K562 (cell line): ENCODE results near the gene NFATC2. TPM values are rescaled to one million over a fixed set of nuclear protein-coding genes. Genes with fewer than 3 reads are reported as not detected.

Source experiments
- ATAC-seq: fragments of 200-7000 bp; cut with Tn5 transposase; 3 replicates; pipeline ENCODE4 v1.9.1; 2020; ENCODE audit warnings: moderate library complexity
- BruUV-seq: library from RNA; stranded (reverse); fragments of 400-500 nt; replicated peaks from 2 replicates; lab custom pipeline; 2021; lab: Mats Ljungman, UMichigan
- CTCF ChIA-PET: fragments of 300-600 bp; formaldehyde crosslinking; extraction: SDS; loops from one replicate; lab custom pipeline; 2021; ENCODE audit warnings: low intra/inter-chr PET ratio; lab: Yijun Ruan, JAX
- POLR2A ChIA-PET: fragments of 300-600, 350-650 bp; sonication (Branson Sonifier 250); formaldehyde crosslinking; extraction: SDS; loops from one replicate; lab custom pipeline; 2021; ENCODE audit warnings: antibody characterized with exemption, inconsistent platforms; lab: Yijun Ruan, JAX
- DNase-seq, 4 experiments: peaks; one replicate each; pipeline versions ENCODE4 v3.0.0 to v3.0.0-alpha.2; 2011 to 2018; ENCODE audit warnings: low spot score in 3 of 4, mixed read lengths in 3 of 4; ENCODE audit errors: extremely low read depth in 1 of 4
- FAIRE-seq: peaks from 2 replicates; lab custom pipeline; 2011; peaks lifted over from hg19 to GRCh38; lab: Jason Lieb, UNC
- H2AFZ ChIP-seq: 2 replicates; pipeline ENCODE4 v1.6.0; 2011; ENCODE audit warnings: low read depth, low read length, control low read depth, inconsistent platforms
- H3K27ac ChIP-seq: fragments of 200-600 bp; 3 replicates; pipeline ENCODE4 v1.8.0; 2011; ENCODE audit warnings: low read depth, mild to moderate bottlenecking, control low read depth, inconsistent platforms, low read length, moderate library complexity, mixed read lengths; ENCODE audit errors: extremely low read depth
- H3K27me3 ChIP-seq, 2 experiments: fragments of 300-600 bp in 1 of 2; 2 replicates in 1 of 2; 3 replicates in 1 of 2; pipeline versions ENCODE4 v1.6.0 to v1.8.0; 2011; ENCODE audit warnings: inconsistent platforms in 2 of 2, low read length in 2 of 2, mild to moderate bottlenecking in 1 of 2, mixed read lengths in 1 of 2, moderate library complexity in 1 of 2; ENCODE audit not compliant: control insufficient read depth in 2 of 2, insufficient read depth in 2 of 2
- H3K36me3 ChIP-seq: fragments of 300-600 bp; 3 replicates; pipeline ENCODE4 v1.8.0; 2011; ENCODE audit warnings: mild to moderate bottlenecking, low read length, inconsistent platforms; ENCODE audit not compliant: control insufficient read depth, insufficient read depth
- H3K4me1 ChIP-seq, 2 experiments: fragments of 200-600 bp in 1 of 2; replicated peaks in 1 of 2; 2 replicates in 1 of 2; 3 replicates in 1 of 2; pipeline versions ENCODE4 v1.5.1 to v1.8.0; 2011; ENCODE audit warnings: inconsistent platforms in 2 of 2, low read length in 2 of 2, mild to moderate bottlenecking in 1 of 2, mixed read lengths in 1 of 2, moderate library complexity in 1 of 2; ENCODE audit not compliant: control insufficient read depth in 2 of 2, insufficient read depth in 2 of 2
- H3K4me2 ChIP-seq: 2 replicates; pipeline ENCODE4 v1.6.1; 2011; ENCODE audit warnings: low read length, control low read depth, inconsistent platforms, mixed read lengths; ENCODE audit not compliant: insufficient read depth
- H3K4me3 ChIP-seq: fragments of 200-600 bp; sonication (generic), shearing (Covaris generic); 2 replicates; pipeline ENCODE4 v1.5.1; 2016; ENCODE audit warnings: control low read depth, inconsistent platforms
- H3K79me2 ChIP-seq: fragments of 200-600 bp; 3 replicates; pipeline ENCODE4 v1.8.0; 2011; ENCODE audit warnings: low read length, inconsistent platforms; ENCODE audit not compliant: control insufficient read depth, insufficient read depth
- H3K9ac ChIP-seq, 2 experiments: 2 replicates each; pipeline versions ENCODE4 v1.6.0 to v1.6.1; 2011; ENCODE audit warnings: low read depth in 2 of 2, low read length in 2 of 2, control low read depth in 1 of 2, inconsistent platforms in 1 of 2, mild to moderate bottlenecking in 1 of 2, mixed read lengths in 1 of 2; ENCODE audit not compliant: insufficient read depth in 1 of 2
- H3K9me1 ChIP-seq: one replicate; pipeline ENCODE4 v1.6.0; 2011; ENCODE audit warnings: inconsistent platforms, mild to moderate bottlenecking, low read length, moderate library complexity; ENCODE audit not compliant: control insufficient read depth, insufficient read depth
- H3K9me3 ChIP-seq: replicated peaks from 2 replicates; pipeline ENCODE4 v1.5.1; 2011; ENCODE audit warnings: low read depth, low read length, inconsistent platforms; ENCODE audit not compliant: control insufficient read depth, insufficient read depth
- H4K20me1 ChIP-seq: replicated peaks from 2 replicates; pipeline ENCODE4 v1.6.1; 2011; ENCODE audit warnings: low read length, inconsistent platforms, mixed read lengths; ENCODE audit not compliant: control insufficient read depth, insufficient read depth
- BRCA1 ChIP-seq, 2 experiments: fragments of 450-650 bp in 1 of 2; sonication (generic) in 1 of 2; formaldehyde crosslinking in 1 of 2; IDR thresholded peaks; 2 replicates each; pipeline versions ENCODE4 v1.5.0 to v1.6.1; 2017 to 2020; ENCODE audit warnings: mild to moderate bottlenecking in 1 of 2, missing genetic modification reagents in 1 of 2
- WGBS: fragments of 100-300 bp; shearing (Covaris generic); methylation state at CpG from one replicate; pipeline ENCODE4 v1.1.6; 2016; ENCODE audit warnings: low coverage, mixed read lengths; ENCODE audit not compliant: insufficient coverage; ENCODE audit errors: missing lambda C conversion rate; 5-methylcytosine and 5-hydroxymethylcytosine counted together
- in situ Hi-C: fragments of 300-500 bp; cut with MboI; formaldehyde crosslinking; loops from 4 replicates; pipeline ENCODE4 v1.15.0; 2018; ENCODE audit warnings: inconsistent platforms, mixed read lengths
- intact Hi-C: fragments of 100-400 bp; cut with micrococcal nuclease; formaldehyde crosslinking; loops from 2 replicates; pipeline ENCODE4 v1.14.2; 2022
- polyA plus RNA-seq, 8 experiments: library from polyadenylated mRNA; depleted of rRNA in 4 of 8; stranded (reverse) in 5 of 8; unstranded in 3 of 8; fragments of >200 nt; fragmentation: Nextera tagmentation in 2 of 8; fragmentation: Illumina TruSeq in 1 of 8; extraction: Ambion mirVana in 2 of 8; extraction: Trizol in 1 of 8; gene quantifications; 2 replicates each; pipeline versions ENCODE4 v1.2.1 to v1.2.3, GENCODE V29; 2011 to 2014; ENCODE audit warnings: inconsistent platforms in 1 of 8, missing spikeins in 1 of 8
- total RNA-seq, 7 experiments: library from RNA; depleted of rRNA in 6 of 7; stranded (reverse); fragments of >200 nt in 6 of 7; fragmentation: Illumina TruSeq in 2 of 7; extraction: Trizol in 2 of 7; gene quantifications; 2 replicates each; pipeline versions ENCODE4 v1.2.1 to v1.2.3, GENCODE V29; 2011 to 2021; ENCODE audit warnings: low replicate concordance in 1 of 7
- TF ChIP-seq, protein P1 (sequence below): sonication (generic); formaldehyde crosslinking; IDR thresholded peaks from 2 replicates; pipeline ENCODE4 v1.8.1; 2023; ENCODE audit warnings: mild to moderate bottlenecking, missing genetic modification reagents

NFATC2 gene
- total and polyA plus RNA-seq, 9 of the 15 experiments (the other 6 are each of a cell fraction or from before 2014, with no cell fraction given) = 1.9 to 11.2 (median 3.0) TPM

DNA sequence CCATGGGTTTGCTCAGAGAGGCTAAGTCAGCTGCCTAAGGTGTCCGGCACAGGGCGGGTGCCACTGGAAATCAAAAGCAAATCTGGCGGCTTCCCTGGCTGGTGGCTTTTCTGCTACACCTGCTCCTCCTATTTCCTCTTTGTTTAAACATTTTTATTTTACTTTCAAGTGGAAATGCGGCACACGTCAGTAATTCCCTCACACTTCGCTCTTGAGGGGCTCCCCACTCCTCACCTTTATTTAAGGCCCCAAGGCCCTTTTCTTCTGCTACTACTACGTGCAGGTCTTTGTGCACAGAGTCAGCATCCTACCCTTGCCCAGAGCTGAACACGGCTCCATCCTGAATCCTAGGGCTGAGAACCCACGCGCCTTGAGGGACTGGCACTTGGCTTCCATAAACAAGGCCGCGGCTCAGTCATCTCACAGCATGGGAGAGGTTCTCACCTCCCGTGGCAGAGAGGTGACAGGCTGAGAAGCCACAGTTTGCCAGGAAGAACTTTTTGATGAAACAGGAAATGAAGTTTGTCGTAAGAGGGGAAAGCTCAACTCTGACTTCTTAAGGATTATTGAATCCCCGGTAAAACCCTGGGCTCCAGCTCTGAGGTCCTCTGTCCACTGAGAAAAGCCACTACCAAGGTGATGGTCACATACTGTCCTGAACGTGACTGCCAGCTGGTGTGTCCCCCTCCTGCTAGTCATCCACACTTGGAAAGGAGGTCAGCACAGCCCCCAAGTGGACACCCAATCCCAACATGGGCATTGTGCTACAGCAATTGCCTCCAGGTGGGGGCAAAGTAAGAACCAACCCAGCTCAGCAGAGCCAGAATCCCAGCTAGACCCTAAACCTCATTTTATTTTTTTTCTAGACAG lies 48.0 kb downstream of the NFATC2 start:
- intact Hi-C loops (no loop called here), in situ Hi-C loops (no loop called here)
- Histone ChIP-seq H4K20me1 (no peaks in the 10 kb centered on the region), H3K79me2 (peaks cover 31% of the 10 kb centered on the region), H3K9me3 (no peaks in the 10 kb centered on the region), H3K9ac (peak overlapping the region in 1 of 2 experiments; percentile 14; a peak in 1 of 4 replicates), H2AFZ (no peak overlapping the region), H3K27ac (no peak overlapping the region), H3K4me1 (peaks cover 36 to 40% of the 10 kb centered on the region in 2 experiments), H3K4me2 (no peak overlapping the region), H3K4me3 (no peak overlapping the region), H3K9me1 (peaks cover 5% of the 10 kb centered on the region), H3K36me3 (peaks cover 10% of the 10 kb centered on the region; the same call in 2 of the 3 replicates), H3K27me3 (no peaks in the 10 kb centered on the region)
- DNase-seq = no peak
- BruUV-seq = no TSS peak
- ChIA-PET POLR2A (interaction anchor here (0.6 to 1.7 kb wide), 6 partner anchors 8 to 697 kb away, joined by 3 to 5 read pairs (median 4); partner anchors contain the start of gene ZFP64), CTCF (no interaction called here)
- WGBS = 87% methylated on average over 16 of the region's 16 CpGs
- TF ChIP-seq, protein P1, sequence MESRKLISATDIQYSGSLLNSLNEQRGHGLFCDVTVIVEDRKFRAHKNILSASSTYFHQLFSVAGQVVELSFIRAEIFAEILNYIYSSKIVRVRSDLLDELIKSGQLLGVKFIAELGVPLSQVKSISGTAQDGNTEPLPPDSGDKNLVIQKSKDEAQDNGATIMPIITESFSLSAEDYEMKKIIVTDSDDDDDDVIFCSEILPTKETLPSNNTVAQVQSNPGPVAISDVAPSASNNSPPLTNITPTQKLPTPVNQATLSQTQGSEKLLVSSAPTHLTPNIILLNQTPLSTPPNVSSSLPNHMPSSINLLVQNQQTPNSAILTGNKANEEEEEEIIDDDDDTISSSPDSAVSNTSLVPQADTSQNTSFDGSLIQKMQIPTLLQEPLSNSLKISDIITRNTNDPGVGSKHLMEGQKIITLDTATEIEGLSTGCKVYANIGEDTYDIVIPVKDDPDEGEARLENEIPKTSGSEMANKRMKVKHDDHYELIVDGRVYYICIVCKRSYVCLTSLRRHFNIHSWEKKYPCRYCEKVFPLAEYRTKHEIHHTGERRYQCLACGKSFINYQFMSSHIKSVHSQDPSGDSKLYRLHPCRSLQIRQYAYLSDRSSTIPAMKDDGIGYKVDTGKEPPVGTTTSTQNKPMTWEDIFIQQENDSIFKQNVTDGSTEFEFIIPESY = peak; percentile 56; the same call in 1 of the 2 replicates
- TF ChIP-seq BRCA1 (IDR thresholded peaks at IDR 0.05) (no peak), BRCA1 (CRISPR knock-in tag; IDR thresholded peaks at IDR 0.05) (no peak)
- no peak for ATAC-seq
- no peak for FAIRE-seq
